Skin of body (tissue), 2 donors: Measurements from ENCODE around the gene GSDME. TPM values are rescaled to one million over a fixed set of nuclear protein-coding genes. Genes with fewer than 3 reads are reported as not detected.

Experiments
- DNase-seq: peaks from one replicate; lab custom pipeline; 2025; lab: John Stamatoyannopoulos, UW
- total RNA-seq: library from RNA; depleted of rRNA; stranded (reverse); fragments of >200 nt; gene quantifications from one replicate; pipeline ENCODE4 v1.2.3, GENCODE V29; 2014

GSDME gene
- total RNA-seq, 1 donor from 2014 or later: 6.9 TPM

- DNase-seq: no peak
These were observed 100.7 kb downstream of the GSDME start for GRCh38 chr7:24656608-24657007.

GRCh38 chr7:24654305-24654704 lies 103.0 kb downstream of the GSDME start:
- no peak for DNase-seq

GRCh38 chr7:24653316-24654085 lies 103.8 kb downstream of the GSDME start:
- no peak for DNase-seq

GRCh38 chr7:24652251-24652939 lies 104.9 kb downstream of the GSDME start:
- DNase-seq: no peak

Other genes with a start within 250 kb of the GSDME start
- gene PALS2, start 184.0 kb downstream of the GSDME start, total RNA-seq: 21.2 TPM
- gene OSBPL3, start 222.7 kb upstream of the GSDME start, total RNA-seq: 9.7 TPM